Measurements from ENCODE around the gene AHCYL2. TPM values are rescaled to one million over a fixed set of nuclear protein-coding genes. Genes with fewer than 3 reads are reported as not detected.

AHCYL2 gene
- total RNA-seq, 4 donors from 2014 or later, result 33.5 to 61.2 (median 41.7) TPM

GRCh38 chr7:129278688-129279087 is 53.9 kb downstream of the AHCYL2 start:
- TF ChIP-seq EP300 (IDR thresholded peaks at IDR 0.05), result no peak
- TF ChIP-seq CTCF (IDR thresholded peaks at IDR 0.05), result no peak
- no peak for TF ChIP-seq POLR2A (IDR thresholded peaks at IDR 0.05)
- no peak for TF ChIP-seq POLR2AphosphoS5 (IDR thresholded peaks at IDR 0.05)
- Histone ChIP-seq H3K9me3 (no peaks in the 10 kb centered on the region), H3K4me3 (no peak overlapping the region), H3K4me1 (peaks cover 8% of the 10 kb centered on the region), H3K27ac (no peak overlapping the region), H3K36me3 (peaks cover 8% of the 10 kb centered on the region), H3K27me3 (no peaks in the 10 kb centered on the region)
- WGBS, result 98% methylated on average over 2 of the region's 2 CpGs
- DNase-seq (ENCODE audit: low spot score in 2 of 2), result no peak

- 72% methylated on average over 3 of the region's 3 CpGs for WGBS
- DNase-seq (ENCODE audit: low spot score in 2 of 2), result no peak
- Histone ChIP-seq H3K4me3 (no peak overlapping the region), H3K27ac (no peak overlapping the region), H3K36me3 (peaks cover 4% of the 10 kb centered on the region), H3K9me3 (no peaks in the 10 kb centered on the region), H3K27me3 (no peaks in the 10 kb centered on the region), H3K4me1 (peaks cover 8% of the 10 kb centered on the region)
- TF ChIP-seq POLR2AphosphoS5 (IDR thresholded peaks at IDR 0.05) (no peak), EP300 (IDR thresholded peaks at IDR 0.05) (no peak), CTCF (IDR thresholded peaks at IDR 0.05) (no peak), POLR2A (IDR thresholded peaks at IDR 0.05) (no peak)
Measured at GRCh38 chr7:129279757-129280156, 54.9 kb downstream of the AHCYL2 start.

GRCh38 chr7:129281163-129281562 is 56.3 kb downstream of the AHCYL2 start:
- no peaks in the 10 kb centered on the region for H3K9me3 ChIP-seq
- peaks cover 8% of the 10 kb centered on the region for H3K4me1 ChIP-seq
- no peak for DNase-seq (ENCODE audit: low spot score in 2 of 2)
- no peak overlapping the region for H3K4me3 ChIP-seq
- no peak overlapping the region for H3K27ac ChIP-seq
- 100% methylated on average over 1 of the region's 1 CpG for WGBS
- no peak for TF ChIP-seq CTCF (IDR thresholded peaks at IDR 0.05)
- TF ChIP-seq POLR2AphosphoS5 (IDR thresholded peaks at IDR 0.05), result no peak
- no peak for TF ChIP-seq POLR2A (IDR thresholded peaks at IDR 0.05)
- no peak for TF ChIP-seq EP300 (IDR thresholded peaks at IDR 0.05)
- no peaks in the 10 kb centered on the region for H3K27me3 ChIP-seq
- no peaks in the 10 kb centered on the region for H3K36me3 ChIP-seq

- Histone ChIP-seq H3K27me3 (no peaks in the 10 kb centered on the region), H3K4me1 (peaks cover 8% of the 10 kb centered on the region), H3K36me3 (no peaks in the 10 kb centered on the region), H3K9me3 (no peaks in the 10 kb centered on the region), H3K4me3 (no peak overlapping the region), H3K27ac (no peak overlapping the region)
- TF ChIP-seq EP300 (IDR thresholded peaks at IDR 0.05), result no peak
- no peak for TF ChIP-seq POLR2AphosphoS5 (IDR thresholded peaks at IDR 0.05)
- TF ChIP-seq POLR2A (IDR thresholded peaks at IDR 0.05), result no peak
- no peak for TF ChIP-seq CTCF (IDR thresholded peaks at IDR 0.05)
- no peak for DNase-seq (ENCODE audit: low spot score in 2 of 2)
- WGBS, result 51% methylated on average over 5 of the region's 5 CpGs
Measured at GRCh38 chr7:129282865-129283264, 58.0 kb downstream of the AHCYL2 start.

GRCh38 chr7:129283936-129284335 is 59.1 kb downstream of the AHCYL2 start:
- H3K4me1 ChIP-seq, result peaks cover 8% of the 10 kb centered on the region
- H3K27ac ChIP-seq, result no peak overlapping the region
- 90% methylated on average over 4 of the region's 4 CpGs for WGBS
- H3K9me3 ChIP-seq, result no peaks in the 10 kb centered on the region
- DNase-seq (ENCODE audit: low spot score in 2 of 2), result no peak
- no peaks in the 10 kb centered on the region for H3K27me3 ChIP-seq
- TF ChIP-seq POLR2A (IDR thresholded peaks at IDR 0.05), result no peak
- no peak for TF ChIP-seq EP300 (IDR thresholded peaks at IDR 0.05)
- no peak for TF ChIP-seq POLR2AphosphoS5 (IDR thresholded peaks at IDR 0.05)
- no peak for TF ChIP-seq CTCF (IDR thresholded peaks at IDR 0.05)
- H3K4me3 ChIP-seq, result no peak overlapping the region
- H3K36me3 ChIP-seq, result no peaks in the 10 kb centered on the region
